ENCODE data around the gene LYPD1. TPM values are rescaled to one million over a fixed set of nuclear protein-coding genes. Genes with fewer than 3 reads are reported as not detected.
A peak's percentile ranks its signal among the peaks of the same experiment; 100 is the strongest.

The LYPD1 gene
- total and polyA plus RNA-seq, 2 of the 4 experiments (the other 2 are of a cell fraction): 66.1 to 87.6 TPM

DNA sequence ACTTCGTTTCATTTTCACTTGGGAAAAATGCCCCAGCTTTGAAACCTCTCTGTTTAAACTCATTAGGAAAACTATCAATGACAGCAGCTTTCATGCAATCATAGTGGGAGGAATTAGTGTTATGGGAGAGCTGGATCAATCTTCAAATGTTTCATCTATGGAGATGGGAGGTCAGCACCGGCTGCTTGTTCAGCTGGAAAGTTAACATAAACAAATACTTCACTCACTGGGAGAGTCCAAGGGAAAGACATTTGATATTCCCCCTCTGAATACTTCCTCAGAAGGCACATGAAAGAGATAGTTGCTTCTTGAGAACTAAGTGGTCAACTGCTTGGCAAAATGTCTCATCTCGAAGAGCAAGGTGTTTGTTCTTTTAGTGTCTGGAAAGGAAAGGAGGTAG is 7.3 kb downstream of the LYPD1 start:
- DNase-seq: peak; percentile 91

More for the DNA sequence above, 7.3 kb downstream of the LYPD1 start:
- dilution Hi-C loops (cut with HindIII; ENCODE audit: low sequenced_read_pairs, unreplicated experiment): no loop called here
- BruUV-seq (replicated peaks): no TSS peak
- Histone ChIP-seq H4K91ac (ENCODE audit: insufficient read depth, low read depth, low read length) (no peak overlapping the region), H3K4ac (ENCODE audit: low read depth, low read length) (no peak overlapping the region), H3K36me3 (ENCODE audit: control insufficient read depth, insufficient read depth, low read length) (peaks cover 11% of the 10 kb centered on the region; the same call in 1 of the 2 replicates), H2BK15ac (ENCODE audit: low read depth, low read length) (no peak overlapping the region; the same call in 2 of the 3 replicates), H3K79me1 (ENCODE audit: low read depth in 1 of 2, low read length in 2 of 2) (peaks cover 30 to 78% of the 10 kb centered on the region in 2 experiments), H3K4me2 (ENCODE audit: low read depth, low read length) (peak overlapping the region; percentile 53), H3K27me3 (ENCODE audit: control insufficient read depth, insufficient read depth, low read length) (no peaks in the 10 kb centered on the region), H2AFZ (replicated peaks; ENCODE audit: low read length, poor library complexity) (no peak overlapping the region), H2AK9ac (replicated peaks; ENCODE audit: low read depth, low read length, poor library complexity) (no peak overlapping the region), H3K4me1 (ENCODE audit: control insufficient read depth, insufficient read depth, low read length) (peaks cover 15% of the 10 kb centered on the region), H2BK20ac (ENCODE audit: low read depth, low read length) (peak overlapping the region; percentile 47; the same call in 1 of the 2 replicates), H2BK5ac (ENCODE audit: low read depth, low read length, poor library complexity, severe bottlenecking) (peak overlapping the region; percentile 71), H3K27ac (ENCODE audit: insufficient read depth, low read length) (no peak overlapping the region; the same call in 1 of the 2 replicates), H3K14ac (replicated peaks; ENCODE audit: low read depth, low read length) (no peak overlapping the region), H3K9me3 (ENCODE audit: control insufficient read depth, insufficient read depth, low read length) (no peaks in the 10 kb centered on the region), H3K23ac (ENCODE audit: low read depth, low read length) (no peak overlapping the region), H4K5ac (ENCODE audit: low read depth, low read length) (no peak overlapping the region), H2AK5ac (ENCODE audit: low read depth, low read length) (no peak overlapping the region), H3K9ac (ENCODE audit: low read depth, low read length) (no peak overlapping the region), H2BK120ac (ENCODE audit: low read depth, low read length) (peak overlapping the region; percentile 75; the same call in 1 of the 2 replicates), H3K9me1 (ENCODE audit: insufficient read depth, low read length) (peaks cover 21% of the 10 kb centered on the region), H3K18ac (ENCODE audit: low read depth, low read length) (peak overlapping the region; percentile 50; the same call in 1 of the 2 replicates), H3K56ac (ENCODE audit: extremely low read depth, insufficient read depth, low read length) (no peak overlapping the region), H3K4me3 (ENCODE audit: insufficient read depth, low read depth, low read length) (peak overlapping the region; percentile 1; the same call in 1 of the 2 replicates), H4K20me1 (ENCODE audit: insufficient read depth, low read length) (peaks cover 8% of the 10 kb centered on the region; the same call in 1 of the 2 replicates), H4K8ac (ENCODE audit: low read depth in 2 of 2, low read length in 2 of 2) (no peak overlapping the region)
- TF ChIP-seq MAFK (IDR thresholded peaks at IDR 0.05; ENCODE audit: low read depth, low read length) (no peak), POLR2A (IDR thresholded peaks at IDR 0.05; ENCODE audit: low read depth, low read length) (no peak), SMC3 (IDR thresholded peaks at IDR 0.05; ENCODE audit: low read depth, low read length) (no peak), BHLHE40 (IDR thresholded peaks at IDR 0.05; ENCODE audit: low read depth, low read length) (no peak), CHD1 (IDR thresholded peaks at IDR 0.05; ENCODE audit: low read depth, low read length) (no peak), NFE2L2 (IDR thresholded peaks at IDR 0.05; ENCODE audit: low read depth, low read length) (no peak), USF2 (IDR thresholded peaks at IDR 0.05; ENCODE audit: low read depth, low read length) (no peak), MAZ (IDR thresholded peaks at IDR 0.05; ENCODE audit: borderline replicate concordance, low read depth, low read length) (no peak), CEBPB (IDR thresholded peaks at IDR 0.05; ENCODE audit: low read depth, low read length) (no peak), RCOR1 (IDR thresholded peaks at IDR 0.05; ENCODE audit: insufficient replicate concordance, low read length) (no peak)
- WGBS, 2 experiments (ENCODE audit: extremely low coverage in 2 of 2, insufficient read length in 1 of 2): no CpG with 5 or more reads among the region's 3 CpGs
- intact Hi-C loops (cut with micrococcal nuclease): no loop called here
- CTCF ChIA-PET: no interaction called here
- ATAC-seq (ENCODE audit: low read depth): peak; percentile 77
- in situ Hi-C loops (cut with MboI; ENCODE audit: low sequenced_read_pairs): loop anchor here (25.0 kb wide), 2 partner anchors 900 to 1175 kb away; partner anchors contain the start of gene NCKAP5
- POLR2A ChIA-PET (ENCODE audit: unreplicated experiment): no interaction called here

Data from IMR-90 (cell line).